ENCODE measurements around the gene CD68. TPM values are rescaled to one million over a fixed set of nuclear protein-coding genes. Genes with fewer than 3 reads are reported as not detected.
A peak's percentile ranks its signal among the peaks of the same experiment; 100 is the strongest.

The CD68 gene
- total RNA-seq, 1 donor from 2014 or later: 5.0 TPM

DNA sequence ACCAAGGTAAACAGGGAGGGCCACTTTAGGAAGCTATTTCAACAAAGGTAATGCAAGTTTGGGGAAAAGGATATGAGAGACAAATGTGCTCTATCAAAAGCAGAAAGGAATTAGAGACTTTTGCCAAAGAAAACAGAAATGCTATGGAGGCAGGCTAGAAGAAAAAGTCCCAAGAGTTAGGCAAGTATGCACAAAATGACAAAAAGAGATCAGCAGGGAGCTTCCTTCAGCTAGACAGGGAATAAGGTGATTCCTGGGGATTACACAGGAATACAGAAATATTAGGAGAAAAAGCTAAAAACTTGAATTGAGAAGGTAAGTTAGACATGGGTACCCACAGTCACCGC, 32.8 kb downstream of the CD68 start:
- Mint-ChIP-seq H3K36me3 (peaks cover 9% of the 10 kb centered on the region), H3K27ac (peak overlapping the region; percentile 69), H3K27me3 (no peaks in the 10 kb centered on the region), H3K9me3 (no peaks in the 10 kb centered on the region), H3K4me1 (ENCODE audit: unreplicated experiment) (peaks cover 29% of the 10 kb centered on the region), H3K4me3 (peak overlapping the region; percentile 72)
- no peak for DNase-seq (ENCODE audit: extremely low spot score, unreplicated experiment)
- TF ChIP-seq, protein P1, sequence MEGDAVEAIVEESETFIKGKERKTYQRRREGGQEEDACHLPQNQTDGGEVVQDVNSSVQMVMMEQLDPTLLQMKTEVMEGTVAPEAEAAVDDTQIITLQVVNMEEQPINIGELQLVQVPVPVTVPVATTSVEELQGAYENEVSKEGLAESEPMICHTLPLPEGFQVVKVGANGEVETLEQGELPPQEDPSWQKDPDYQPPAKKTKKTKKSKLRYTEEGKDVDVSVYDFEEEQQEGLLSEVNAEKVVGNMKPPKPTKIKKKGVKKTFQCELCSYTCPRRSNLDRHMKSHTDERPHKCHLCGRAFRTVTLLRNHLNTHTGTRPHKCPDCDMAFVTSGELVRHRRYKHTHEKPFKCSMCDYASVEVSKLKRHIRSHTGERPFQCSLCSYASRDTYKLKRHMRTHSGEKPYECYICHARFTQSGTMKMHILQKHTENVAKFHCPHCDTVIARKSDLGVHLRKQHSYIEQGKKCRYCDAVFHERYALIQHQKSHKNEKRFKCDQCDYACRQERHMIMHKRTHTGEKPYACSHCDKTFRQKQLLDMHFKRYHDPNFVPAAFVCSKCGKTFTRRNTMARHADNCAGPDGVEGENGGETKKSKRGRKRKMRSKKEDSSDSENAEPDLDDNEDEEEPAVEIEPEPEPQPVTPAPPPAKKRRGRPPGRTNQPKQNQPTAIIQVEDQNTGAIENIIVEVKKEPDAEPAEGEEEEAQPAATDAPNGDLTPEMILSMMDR (conservative IDR thresholded peaks at IDR 0.05): no peak

DNA sequence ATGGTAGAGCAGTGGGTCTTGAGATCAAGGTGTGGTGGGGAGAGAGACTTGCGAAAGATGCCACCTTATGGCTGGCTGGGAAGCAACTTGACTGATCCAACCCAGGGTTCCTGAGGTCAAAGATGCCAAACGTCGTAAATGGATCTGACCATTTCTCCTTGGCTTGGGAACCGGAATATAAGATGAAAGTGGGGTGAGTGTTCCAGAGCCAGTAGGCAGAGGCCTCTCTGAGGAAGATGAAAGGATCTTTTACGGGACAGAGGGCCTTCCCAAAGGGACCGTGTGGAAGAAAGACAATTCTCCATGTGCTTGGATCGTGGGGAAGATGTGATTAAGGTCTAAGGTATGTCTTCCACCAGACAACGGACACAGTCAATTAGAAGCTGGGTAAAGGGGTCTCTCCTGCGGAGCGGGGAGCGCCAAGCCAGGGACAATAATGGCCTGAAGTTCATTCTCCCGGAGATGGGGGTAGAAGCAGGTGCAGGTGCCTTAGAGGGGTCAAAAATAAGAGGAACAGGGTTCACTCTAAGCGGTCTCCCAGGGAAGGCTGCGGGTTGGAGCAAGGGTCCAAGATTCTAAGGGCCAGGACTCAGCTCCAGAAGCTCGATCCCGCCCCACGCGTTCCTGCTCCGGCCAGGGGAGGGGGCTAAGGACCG, 34.5 kb downstream of the CD68 start:
- H3K4me3 Mint-ChIP-seq: peak overlapping the region; percentile 93
- H3K27ac Mint-ChIP-seq: peak overlapping the region; percentile 85
- H3K27me3 Mint-ChIP-seq: no peaks in the 10 kb centered on the region
- no peaks in the 10 kb centered on the region for H3K9me3 Mint-ChIP-seq
- TF ChIP-seq, protein P1 (conservative IDR thresholded peaks at IDR 0.05): no peak
- H3K36me3 Mint-ChIP-seq: peaks cover 9% of the 10 kb centered on the region
- H3K4me1 Mint-ChIP-seq (ENCODE audit: unreplicated experiment): peaks cover 29% of the 10 kb centered on the region
- no peak for DNase-seq (ENCODE audit: extremely low spot score, unreplicated experiment)

DNA sequence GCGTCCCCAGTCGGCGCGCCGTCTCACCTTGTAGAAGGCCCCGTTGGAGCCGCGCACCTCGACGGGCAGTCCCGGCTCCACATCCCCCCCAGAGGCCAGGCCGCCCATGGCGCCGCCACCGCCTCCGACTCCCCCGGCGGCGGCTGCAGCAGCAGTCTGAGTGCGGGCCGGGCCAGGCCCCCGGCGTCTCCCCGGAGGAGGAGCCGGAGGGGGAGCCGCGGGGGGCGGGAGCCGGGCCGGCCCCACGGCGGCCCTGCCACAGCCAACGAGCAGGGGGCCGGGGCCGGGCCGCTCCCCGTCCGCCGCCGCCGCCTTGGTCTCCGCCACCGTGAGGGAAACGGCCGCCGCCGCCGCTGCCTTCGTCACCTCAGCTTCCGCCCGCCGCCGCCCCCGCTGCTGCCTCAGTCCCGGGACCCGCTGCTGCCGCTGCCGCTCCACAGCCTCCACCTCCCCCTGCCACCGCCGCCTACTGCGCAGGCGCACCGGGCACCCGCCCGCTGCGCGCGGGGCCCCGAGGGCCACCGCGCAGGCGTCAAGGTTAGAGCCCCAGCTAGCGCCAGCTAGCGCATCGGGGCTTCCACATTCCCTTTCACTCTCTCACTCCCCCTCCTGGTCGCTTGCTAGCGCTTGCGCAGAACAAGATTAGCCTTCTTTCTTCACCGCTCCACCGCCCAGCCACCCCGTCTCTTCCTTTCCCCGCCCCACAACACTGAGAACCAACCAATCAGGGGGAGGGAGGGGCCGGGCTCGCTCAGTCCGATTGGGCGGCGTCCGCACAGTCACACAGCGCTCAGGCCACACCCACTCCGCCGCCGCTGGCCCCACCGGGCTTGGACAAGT, 35.2 kb downstream of the CD68 start, which contains the start of gene FXR2:
Gene FXR2, minus strand, starts transcription at position 473 of the 840 bp plus-strand sequence. Its CDS starts 365 bp downstream, at position 108.
- H3K27ac Mint-ChIP-seq: peak within 1 kb of the TSS; percentile 95
- H3K4me1 Mint-ChIP-seq (ENCODE audit: unreplicated experiment): peaks cover 29% of the 10 kb centered on the region
- H3K4me3 Mint-ChIP-seq: peak within 1 kb of the TSS; percentile 93
- H3K36me3 Mint-ChIP-seq: peaks cover 9% of the 10 kb centered on the region
- H3K9me3 Mint-ChIP-seq: no peaks in the 10 kb centered on the region
- H3K27me3 Mint-ChIP-seq: no peaks in the 10 kb centered on the region
- DNase-seq (ENCODE audit: extremely low spot score, unreplicated experiment): peak; percentile 99
- TF ChIP-seq, protein P1 (conservative IDR thresholded peaks at IDR 0.05): peak; percentile 72

DNA sequence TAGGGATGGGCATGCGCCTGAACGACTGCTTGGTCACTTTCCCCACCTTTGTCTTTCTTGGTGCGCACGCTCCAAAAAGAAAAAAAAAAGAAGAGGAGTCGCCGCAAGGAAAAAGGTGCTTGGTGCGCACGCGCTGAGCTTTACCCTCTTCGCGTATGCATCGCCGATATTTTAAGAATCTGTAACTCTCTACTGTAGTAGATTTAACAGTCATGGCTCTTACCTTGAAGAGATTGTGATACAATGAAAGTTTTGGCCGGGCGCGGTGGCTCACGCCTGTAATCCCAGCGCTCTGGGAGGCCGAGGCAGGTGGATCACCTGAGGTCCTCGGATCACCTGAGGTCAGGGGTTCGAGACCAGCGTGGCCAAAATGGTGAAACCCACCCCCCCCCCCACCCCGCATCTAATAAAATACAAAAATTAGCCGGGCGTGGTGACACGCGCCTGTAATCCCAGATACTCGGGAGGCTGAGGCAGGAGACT, 35.9 kb downstream of the CD68 start:
- no peaks in the 10 kb centered on the region for H3K27me3 Mint-ChIP-seq
- peak overlapping the region; percentile 91 for H3K4me3 Mint-ChIP-seq
- TF ChIP-seq, protein P1 (conservative IDR thresholded peaks at IDR 0.05): no peak
- peak overlapping the region; percentile 95 for H3K27ac Mint-ChIP-seq
- no peaks in the 10 kb centered on the region for H3K9me3 Mint-ChIP-seq
- H3K4me1 Mint-ChIP-seq (ENCODE audit: unreplicated experiment): peaks cover 26% of the 10 kb centered on the region
- no peak for DNase-seq (ENCODE audit: extremely low spot score, unreplicated experiment)
- peaks cover 9% of the 10 kb centered on the region for H3K36me3 Mint-ChIP-seq

DNA sequence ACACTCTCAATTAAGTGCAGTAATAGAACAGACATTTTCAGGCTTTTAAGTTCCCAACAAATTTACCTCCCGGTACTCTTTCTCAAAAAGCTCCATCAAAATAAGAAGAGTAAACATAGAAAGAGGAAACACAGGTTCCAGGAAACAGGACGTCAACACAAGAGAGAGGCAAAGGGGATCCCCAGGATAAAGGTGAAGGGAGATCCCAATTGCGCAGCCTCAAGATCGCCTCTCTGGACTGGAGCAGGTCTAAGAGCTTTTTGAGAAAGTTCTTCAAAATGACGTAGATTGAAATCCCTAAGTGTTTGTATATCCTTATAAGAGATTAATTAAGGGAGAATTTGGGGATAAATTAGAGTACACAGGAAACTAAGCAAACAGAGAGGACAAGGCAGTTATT, 39.2 kb downstream of the CD68 start:
- Mint-ChIP-seq H3K9me3 (no peaks in the 10 kb centered on the region), H3K27me3 (no peaks in the 10 kb centered on the region), H3K4me1 (ENCODE audit: unreplicated experiment) (peaks cover 3% of the 10 kb centered on the region), H3K36me3 (no peaks in the 10 kb centered on the region), H3K4me3 (no peak overlapping the region), H3K27ac (no peak overlapping the region)
- DNase-seq (ENCODE audit: extremely low spot score, unreplicated experiment): no peak
- TF ChIP-seq, protein P1 (conservative IDR thresholded peaks at IDR 0.05): no peak

Data from type B pancreatic cell (in vitro differentiated cells).